ENCODE data around the gene AP3S2.

The AP3S2 gene

GRCh38 chr15:89812847-89813320 is 80.9 kb downstream of the AP3S2 start:
- DNase-seq (ENCODE audit: low spot score): no peak
- in situ Hi-C loops (cut with MboI; ENCODE audit: low pct_unique_long_range_greater_than_20kb, low sequenced_read_pairs, unreplicated experiment): no loop called here
- no peak for TF ChIP-seq CTCF (IDR thresholded peaks at IDR 0.05; ENCODE audit: extremely low read depth, insufficient read depth, missing control alignments)

- no peak for TF ChIP-seq CTCF (IDR thresholded peaks at IDR 0.05; ENCODE audit: extremely low read depth, insufficient read depth, missing control alignments)
- in situ Hi-C loops (cut with MboI; ENCODE audit: low pct_unique_long_range_greater_than_20kb, low sequenced_read_pairs, unreplicated experiment): no loop called here
- DNase-seq (ENCODE audit: low spot score): no peak
Observed at GRCh38 chr15:89812011-89812846, 81.6 kb downstream of the AP3S2 start.

- in situ Hi-C loops (cut with MboI; ENCODE audit: low pct_unique_long_range_greater_than_20kb, low sequenced_read_pairs, unreplicated experiment): no loop called here
- TF ChIP-seq CTCF (IDR thresholded peaks at IDR 0.05; ENCODE audit: extremely low read depth, insufficient read depth, missing control alignments): no peak
- DNase-seq (ENCODE audit: low spot score): no peak
Observed at GRCh38 chr15:89810837-89811236, 83.0 kb downstream of the AP3S2 start.

- in situ Hi-C loops (cut with MboI; ENCODE audit: low pct_unique_long_range_greater_than_20kb, low sequenced_read_pairs, unreplicated experiment): no loop called here
- TF ChIP-seq CTCF (IDR thresholded peaks at IDR 0.05; ENCODE audit: extremely low read depth, insufficient read depth, missing control alignments): no peak
- no peak for DNase-seq (ENCODE audit: low spot score)
Observed at GRCh38 chr15:89809787-89810148, 84.0 kb downstream of the AP3S2 start.

GRCh38 chr15:89809093-89809786 is 84.6 kb downstream of the AP3S2 start:
- DNase-seq (ENCODE audit: low spot score): no peak
- in situ Hi-C loops (cut with MboI; ENCODE audit: low pct_unique_long_range_greater_than_20kb, low sequenced_read_pairs, unreplicated experiment): no loop called here
- no peak for TF ChIP-seq CTCF (IDR thresholded peaks at IDR 0.05; ENCODE audit: extremely low read depth, insufficient read depth, missing control alignments)

GRCh38 chr15:89808160-89808870 is 85.5 kb downstream of the AP3S2 start:
- in situ Hi-C loops (cut with MboI; ENCODE audit: low pct_unique_long_range_greater_than_20kb, low sequenced_read_pairs, unreplicated experiment): no loop called here

More at GRCh38 chr15:89808160-89808870, 85.5 kb downstream of the AP3S2 start:
- DNase-seq (ENCODE audit: low spot score): no peak
- TF ChIP-seq CTCF (IDR thresholded peaks at IDR 0.05; ENCODE audit: extremely low read depth, insufficient read depth, missing control alignments): no peak
